Esophagus squamous epithelium (tissue), 4 donors: ENCODE results near the gene TMEM132D.

Experiments used
- CTCF ChIP-seq, 6 experiments: fragments of 450-650 bp in 4 of 6; fragments of 200-600 bp in 2 of 6; sonication (generic) in 2 of 6; IDR thresholded peaks; one replicate each; pipeline ENCODE4 v1.5.1; 2016 to 2019; ENCODE audit warnings: antibody characterized with exemption in 6 of 6, mild to moderate bottlenecking in 4 of 6, moderate library complexity in 4 of 6
- POLR2A ChIP-seq, 4 donors: fragments of 450-650 bp; IDR thresholded peaks; one replicate each; pipeline ENCODE4 v1.6.1; 2017; ENCODE audit warnings: antibody characterized with exemption in 4 of 4, mild to moderate bottlenecking in 4 of 4, moderate library complexity in 3 of 4

GRCh38 chr12:129481921-129482320, 421.9 kb downstream of the TMEM132D start:
- TF ChIP-seq CTCF (IDR thresholded peaks at IDR 0.05): no peak
- TF ChIP-seq POLR2A (IDR thresholded peaks at IDR 0.05): no peak
